Measurements from ENCODE around the gene KIDINS220. TPM values are rescaled to one million over a fixed set of nuclear protein-coding genes. Genes with fewer than 3 reads are reported as not detected.

Gene KIDINS220
- 27.0 and 27.7 TPM in 2 replicates for total RNA-seq (2014; rRNA removed; shearing (Covaris generic))
- 11.1 and 15.4 TPM in 2 replicates for polyA plus RNA-seq (2015; cell fraction: cytosol; rRNA removed)
- polyA plus RNA-seq (2015; cell fraction: nucleus; rRNA removed) = 41.7 and 48.7 TPM in 2 replicates

DNA sequence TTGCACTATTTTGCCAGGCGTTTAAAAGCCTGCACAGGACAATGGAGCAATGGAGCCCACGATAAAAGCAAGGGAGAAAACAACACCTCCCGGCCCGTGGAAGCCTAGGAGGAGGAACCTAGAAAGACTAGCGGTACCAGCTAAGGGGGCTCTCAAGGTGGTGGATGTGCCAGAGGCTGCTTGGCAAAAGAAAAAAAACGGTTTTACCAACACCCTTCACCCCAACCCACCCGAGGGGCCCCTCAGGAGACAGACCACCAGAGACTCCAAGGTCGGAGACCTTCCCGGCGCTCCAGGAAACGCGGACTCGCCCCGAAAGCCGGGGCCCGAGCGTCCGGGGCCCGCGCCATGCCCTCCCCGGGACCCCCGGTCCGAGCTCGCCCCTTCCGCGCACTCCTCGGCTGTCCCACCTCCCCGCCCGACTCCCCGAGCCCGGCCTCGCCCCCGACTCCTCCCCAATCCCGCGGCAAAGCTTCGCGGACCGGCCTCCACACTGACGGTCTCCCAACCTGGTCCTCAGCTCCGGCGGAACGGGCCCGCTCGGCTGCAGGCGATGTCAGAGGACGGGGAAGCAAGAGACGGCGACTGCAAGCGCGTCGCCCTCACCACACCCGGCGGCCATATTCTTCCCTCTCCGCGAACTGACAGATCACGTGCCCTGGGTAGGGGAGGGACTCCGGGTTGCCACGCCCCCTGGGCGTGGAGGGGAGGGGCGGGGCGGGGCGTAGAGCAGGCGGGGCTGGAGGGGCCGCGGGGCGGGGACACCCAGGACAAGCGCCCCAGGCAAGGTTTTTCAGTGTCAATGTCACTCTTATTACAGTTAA is at the start of gene KIDINS220:
KIDINS220 (minus strand) TSS at position 643 of the 824 bp plus-strand sequence. CDS start 10,520 bp downstream, outside the sequence.
- DNase-seq (ENCODE audit: low read depth) = peak; percentile 46

DNA sequence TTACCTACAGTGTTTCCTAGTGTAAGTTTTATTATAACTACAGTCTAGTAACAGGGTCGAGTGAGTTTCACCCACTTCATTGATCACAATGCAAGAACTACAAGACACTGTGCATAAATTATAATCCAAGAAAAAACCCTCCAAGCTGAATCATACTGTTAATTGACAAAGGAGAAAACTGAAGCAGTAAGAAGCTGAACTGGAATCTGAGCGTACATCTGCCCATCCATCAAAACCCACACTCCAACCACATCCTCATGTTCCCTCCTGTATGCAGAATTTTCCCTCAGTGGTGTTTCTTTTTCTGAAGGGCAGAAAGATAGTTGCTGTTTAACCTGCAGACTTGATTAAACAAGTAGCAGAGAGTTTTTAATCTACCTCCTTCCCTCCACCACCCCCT is 49.5 kb upstream of the KIDINS220 start:
- no peak for DNase-seq (ENCODE audit: low read depth)

DNA sequence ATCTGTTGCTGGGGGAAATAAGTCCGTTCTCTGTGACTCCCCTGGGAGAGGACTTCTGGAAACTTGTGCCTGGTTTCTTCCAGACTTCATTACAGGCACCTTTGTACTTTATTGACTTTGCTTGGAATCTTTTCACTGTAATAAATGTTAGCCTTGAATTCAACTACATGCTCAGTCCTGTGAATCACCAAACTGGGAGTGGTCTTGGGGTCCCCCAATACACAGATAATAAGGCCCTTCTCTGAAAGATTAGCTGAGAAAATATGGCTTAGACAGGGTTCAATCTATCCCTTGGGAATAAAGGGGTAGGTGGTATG is 48.7 kb upstream of the KIDINS220 start:
- no peak for DNase-seq (ENCODE audit: low read depth)

DNA sequence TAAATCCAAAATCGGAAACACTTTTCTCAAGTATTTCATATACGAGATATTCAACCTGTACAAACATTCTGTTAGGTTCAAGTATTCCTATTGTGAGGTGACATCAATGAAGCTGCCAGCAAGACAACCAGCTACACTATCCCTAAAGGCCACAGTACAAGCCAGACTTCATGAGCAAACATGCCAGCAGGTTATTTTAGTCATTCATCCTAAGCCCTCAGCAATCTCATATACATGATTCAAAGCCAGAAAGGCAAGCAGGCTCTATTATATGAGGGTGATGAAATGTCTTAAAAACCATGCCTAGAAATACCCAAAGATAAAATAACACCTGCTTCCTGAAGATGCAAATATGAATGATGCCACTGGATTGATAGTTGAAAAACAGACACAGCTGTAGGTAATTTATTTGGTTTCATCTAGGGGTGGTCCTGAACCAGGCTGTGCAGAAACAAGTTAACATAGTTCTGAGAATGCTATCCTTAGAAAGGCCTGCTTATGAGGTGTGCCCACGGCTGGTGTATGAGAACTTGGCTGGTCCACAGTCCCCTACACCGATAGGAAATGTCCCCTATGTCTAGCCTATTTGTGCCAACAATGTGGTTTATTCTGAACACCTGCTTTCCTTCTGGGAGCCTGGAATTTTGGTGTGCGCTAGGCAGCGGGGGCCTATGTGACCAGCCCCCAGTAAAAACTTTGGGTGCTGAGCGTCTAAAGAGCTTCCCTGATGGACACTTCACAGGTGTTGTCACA is 48.2 kb upstream of the KIDINS220 start:
- no peak for DNase-seq (ENCODE audit: low read depth)

DNA sequence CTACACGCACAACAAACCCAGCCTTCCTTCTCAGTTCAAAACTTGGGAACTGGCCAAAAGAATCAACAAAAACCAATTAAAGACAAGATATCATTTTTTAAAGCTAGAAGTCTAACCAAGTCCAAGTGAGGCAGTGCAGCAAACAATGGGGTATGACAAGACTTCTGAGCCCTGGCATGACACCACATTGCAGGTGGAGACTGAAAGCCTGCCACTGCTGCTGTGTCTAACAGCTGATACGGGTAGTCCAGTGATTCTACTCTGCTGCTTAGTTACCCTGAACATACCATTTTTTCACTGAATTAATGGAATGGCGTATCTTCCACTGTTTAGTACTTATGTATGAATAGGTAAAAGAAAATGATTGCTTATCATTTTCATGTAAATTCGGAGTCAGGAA is 47.4 kb upstream of the KIDINS220 start:
- no peak for DNase-seq (ENCODE audit: low read depth)

DNA sequence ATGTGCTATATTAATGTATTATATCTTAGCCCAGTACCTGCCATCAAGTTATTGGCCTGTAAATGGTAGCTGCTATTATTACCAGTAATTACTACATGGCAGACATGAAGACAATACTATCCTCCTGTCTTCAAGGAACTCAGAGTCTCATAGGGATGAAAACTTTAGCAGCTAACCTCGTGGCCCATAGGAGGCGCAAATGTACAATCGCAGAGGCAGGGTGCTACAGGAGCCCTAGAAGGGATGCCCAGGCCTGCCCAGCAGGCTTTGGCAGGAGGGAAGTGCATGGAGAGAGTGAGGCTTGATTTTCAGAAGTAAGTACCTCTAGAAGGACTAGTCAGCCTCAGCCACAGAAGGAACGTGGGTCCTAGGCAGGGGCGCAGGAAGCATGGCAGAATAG is 44.7 kb upstream of the KIDINS220 start:
- DNase-seq (ENCODE audit: low read depth) = peak; percentile 37

DNA sequence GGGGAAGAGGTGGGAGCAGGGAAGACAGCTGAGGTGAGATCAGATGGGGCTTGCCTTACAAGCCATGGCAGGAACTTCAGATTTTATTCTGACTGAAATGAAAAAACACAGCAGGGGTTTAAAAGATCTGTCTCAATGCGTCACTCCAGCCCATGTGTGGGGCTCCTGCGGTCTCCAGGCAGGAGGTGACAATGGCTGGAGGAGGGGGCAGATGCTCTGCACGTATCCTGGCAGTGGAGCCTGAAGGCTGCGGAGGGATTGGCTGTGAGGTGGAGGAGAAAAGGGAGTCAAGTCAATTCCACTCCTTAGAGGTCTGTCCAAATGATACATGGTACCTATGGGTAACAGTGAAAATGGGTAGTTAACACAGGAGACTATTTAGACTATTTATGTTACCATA is 40.5 kb upstream of the KIDINS220 start:
- no peak for DNase-seq (ENCODE audit: low read depth)

DNA sequence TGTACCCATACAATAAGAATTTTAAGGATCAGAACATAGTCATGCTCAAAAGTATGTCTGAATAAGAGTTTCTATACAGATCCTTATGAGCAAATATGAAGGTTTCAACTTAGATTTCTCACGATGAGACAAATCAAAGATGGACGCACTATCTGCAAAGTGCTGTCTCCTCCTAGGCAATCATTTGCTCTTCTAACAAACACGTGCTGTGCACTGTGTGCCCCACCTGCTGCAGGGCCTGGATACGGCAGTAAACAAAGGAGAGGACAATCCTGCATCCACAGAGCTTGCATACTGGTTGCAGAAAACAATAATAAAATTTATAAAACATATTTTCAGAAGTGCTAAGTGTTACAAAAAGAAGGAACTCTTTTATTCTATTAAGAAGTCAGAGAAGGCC is 39.9 kb upstream of the KIDINS220 start:
- DNase-seq (ENCODE audit: low read depth) = no peak

DNA sequence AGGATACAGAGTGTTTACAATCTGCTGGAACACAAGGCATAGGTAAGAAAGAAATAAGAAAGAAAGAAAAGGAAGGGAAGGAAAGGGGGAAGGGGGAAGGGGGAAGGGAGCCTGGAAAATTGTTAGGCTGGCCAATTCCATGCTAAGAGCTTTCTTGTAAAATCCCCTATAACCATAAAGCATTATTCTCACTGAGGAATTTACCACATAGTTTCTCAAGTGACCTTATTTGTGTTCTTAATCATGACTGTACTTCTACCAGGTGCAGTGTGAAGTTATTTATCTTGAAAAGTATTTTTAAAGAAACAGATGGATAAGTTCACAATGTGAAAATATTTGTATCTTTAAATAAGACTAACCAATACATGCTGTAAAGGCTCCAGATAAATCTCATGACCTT is 39.2 kb upstream of the KIDINS220 start:
- DNase-seq (ENCODE audit: low read depth) = no peak

DNA sequence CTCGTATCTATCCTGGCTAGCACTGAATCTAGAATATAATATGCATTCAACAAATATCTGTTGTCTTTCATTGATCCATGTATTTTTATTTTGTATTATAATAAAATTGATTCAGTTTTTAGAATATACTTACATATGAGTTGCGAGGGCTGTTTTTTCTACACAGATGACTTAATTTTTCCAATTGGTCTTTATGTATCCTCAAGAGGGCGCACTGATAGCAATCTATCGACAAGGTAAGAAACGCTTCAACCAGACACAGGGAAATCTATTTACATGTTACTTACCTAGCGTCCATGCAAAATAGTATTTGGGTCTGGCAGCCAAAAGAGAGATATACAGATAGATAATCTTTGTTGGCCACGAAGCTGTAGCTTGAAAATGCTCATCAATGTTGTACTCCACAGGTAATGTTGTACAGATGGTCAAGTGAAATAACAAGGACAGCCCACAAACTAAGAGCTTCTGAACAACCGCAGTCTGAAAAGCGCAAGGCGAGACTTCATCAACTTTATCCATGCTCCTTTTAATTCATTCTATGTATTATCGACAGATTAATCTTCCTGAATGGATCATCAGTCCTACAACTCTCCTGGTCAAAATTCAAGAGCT is 35.5 kb upstream of the KIDINS220 start:
- DNase-seq (ENCODE audit: low read depth) = peak; percentile 42

DNA sequence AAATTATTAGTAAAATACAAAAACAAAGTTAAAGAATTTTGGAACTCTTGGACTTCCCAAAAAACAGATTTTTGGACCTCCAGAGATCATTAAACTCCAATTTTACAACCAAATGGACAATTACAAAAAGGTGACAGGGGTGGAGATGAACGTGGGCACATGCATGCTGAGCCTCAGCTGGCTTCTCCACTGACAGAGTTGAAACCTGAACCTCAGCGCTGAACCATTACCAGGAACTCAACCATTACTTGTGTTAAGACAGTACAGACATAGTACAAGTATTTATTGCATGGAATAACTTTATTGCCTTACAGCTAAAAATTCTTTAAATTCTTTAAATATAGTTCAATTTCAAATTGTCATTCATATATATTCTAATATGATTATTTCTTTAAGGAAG is 33.0 kb upstream of the KIDINS220 start:
- no peak for DNase-seq (ENCODE audit: low read depth)

DNA sequence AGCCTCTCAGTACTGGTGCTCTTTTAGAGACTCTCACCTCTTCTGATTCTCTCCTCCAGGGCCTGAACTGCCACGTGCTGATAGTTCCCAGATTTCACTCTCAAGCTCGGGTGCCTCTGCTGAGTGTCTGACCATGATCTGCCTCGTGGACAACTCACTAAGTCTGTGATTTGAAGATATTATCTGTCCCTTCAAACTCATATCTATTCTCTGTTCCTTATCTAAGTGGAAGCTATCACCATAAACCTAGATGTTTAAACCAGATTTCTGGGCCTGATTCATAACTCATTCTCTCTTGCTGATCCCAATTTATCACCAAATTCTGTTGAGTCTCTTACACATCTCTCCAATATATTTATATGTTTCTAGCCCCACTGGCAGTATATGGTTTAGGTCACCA is 29.9 kb upstream of the KIDINS220 start:
- DNase-seq (ENCODE audit: low read depth) = no peak

DNA sequence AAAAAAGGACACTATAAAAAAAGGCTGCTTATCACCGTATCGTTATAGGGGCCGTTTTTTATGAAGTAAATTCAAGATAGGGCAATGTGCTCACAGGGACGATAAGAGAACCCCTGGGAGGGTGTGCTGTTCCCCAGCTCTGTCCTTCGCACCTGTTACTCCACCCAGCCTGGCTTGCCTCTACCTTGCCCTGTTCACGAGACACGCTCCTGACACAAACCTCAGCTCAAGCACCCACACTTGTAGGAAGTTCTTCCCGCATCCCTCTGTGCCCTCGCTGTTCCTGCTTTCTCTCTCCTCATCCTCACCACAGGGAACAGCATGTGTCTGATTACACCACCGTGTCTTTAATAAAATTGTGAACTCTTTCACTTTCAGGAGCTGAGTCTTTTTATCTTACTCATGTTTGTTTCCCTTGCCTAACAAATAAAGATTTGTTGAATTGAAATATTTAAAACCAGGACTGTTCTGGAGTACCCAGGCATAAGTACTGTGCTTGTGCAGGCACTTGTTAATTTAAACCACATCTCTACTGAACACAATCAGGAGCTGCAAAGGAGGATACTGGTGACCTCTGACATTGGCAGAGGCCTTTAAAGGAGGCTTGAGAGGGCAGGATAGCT is 26.0 kb upstream of the KIDINS220 start:
- DNase-seq (ENCODE audit: low read depth) = no peak

DNA sequence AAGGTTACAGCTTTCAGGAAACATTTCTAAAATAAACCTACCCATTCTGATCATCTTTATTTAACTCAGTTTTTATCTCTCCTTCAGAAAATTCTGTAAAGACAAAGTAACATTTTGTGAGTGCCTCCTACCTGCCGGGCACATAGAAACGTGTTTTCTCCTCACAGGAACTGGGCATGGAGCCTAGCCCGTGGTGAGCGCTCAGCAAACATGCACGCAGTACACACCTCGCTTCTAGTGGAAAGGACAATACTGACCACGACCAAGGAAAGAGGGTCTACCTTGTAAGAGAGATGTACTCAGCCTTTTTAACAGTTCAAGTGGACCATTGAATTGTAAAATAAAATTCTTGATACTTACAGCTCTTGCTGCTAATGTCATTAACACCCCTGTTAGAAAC is 24.8 kb upstream of the KIDINS220 start:
- DNase-seq (ENCODE audit: low read depth) = no peak

DNA sequence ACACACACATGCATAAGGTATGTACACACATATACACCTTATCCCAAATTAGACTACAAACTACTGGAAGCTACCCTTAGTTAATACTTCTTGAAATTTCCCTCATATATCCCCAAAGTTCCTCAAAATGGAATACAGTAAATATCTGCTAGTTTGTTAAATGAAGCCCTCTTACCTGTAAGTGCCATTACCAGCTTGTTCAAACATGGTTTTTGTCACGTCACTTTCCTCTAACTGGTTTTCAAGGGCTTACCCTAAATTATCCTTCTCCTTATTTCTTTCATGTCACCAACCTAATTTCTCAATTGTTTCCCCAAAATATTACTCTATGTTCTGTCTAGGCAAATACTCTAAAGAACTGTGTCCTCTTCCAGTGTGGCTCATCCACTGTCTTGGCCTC is 24.4 kb upstream of the KIDINS220 start:
- DNase-seq (ENCODE audit: low read depth) = no peak

DNA sequence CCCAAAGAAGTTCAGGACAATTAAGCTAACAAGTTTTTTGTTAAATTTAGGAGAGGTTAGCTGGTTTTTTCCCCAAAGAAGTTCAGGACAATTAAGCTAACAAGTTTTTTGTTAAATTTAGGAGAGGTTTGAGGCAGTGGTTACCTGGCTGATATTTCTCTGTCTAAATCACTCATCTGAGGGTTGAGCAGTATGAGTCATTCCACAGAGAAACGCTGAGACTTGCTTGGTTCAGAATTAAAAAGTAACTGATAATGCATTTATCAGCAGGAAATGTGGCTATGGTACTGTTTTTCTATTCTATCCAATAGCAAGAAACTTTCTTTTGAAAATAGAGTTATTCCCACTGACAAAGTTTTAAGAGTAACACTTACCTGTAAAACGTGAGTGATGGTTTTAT is 22.8 kb upstream of the KIDINS220 start:
- DNase-seq (ENCODE audit: low read depth) = no peak

DNA sequence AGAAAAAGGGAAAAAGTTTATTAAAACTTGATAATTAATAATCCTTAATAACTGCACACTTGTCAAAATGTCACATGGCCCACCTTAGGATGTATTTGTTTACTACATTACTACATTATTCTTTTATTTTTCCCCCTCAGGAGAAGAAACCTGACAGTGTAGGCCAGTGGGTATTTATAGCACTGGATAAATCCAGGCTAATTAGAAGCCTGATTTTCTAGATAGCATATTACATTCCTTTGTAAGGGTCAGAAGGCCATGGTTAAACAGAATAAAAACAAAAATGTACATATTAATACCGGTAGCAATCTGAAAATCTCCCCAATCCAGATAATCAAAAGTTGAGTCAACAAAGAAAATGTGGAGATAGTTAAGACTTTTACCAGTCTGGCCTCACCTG is 21.5 kb upstream of the KIDINS220 start:
- DNase-seq (ENCODE audit: low read depth) = no peak

DNA sequence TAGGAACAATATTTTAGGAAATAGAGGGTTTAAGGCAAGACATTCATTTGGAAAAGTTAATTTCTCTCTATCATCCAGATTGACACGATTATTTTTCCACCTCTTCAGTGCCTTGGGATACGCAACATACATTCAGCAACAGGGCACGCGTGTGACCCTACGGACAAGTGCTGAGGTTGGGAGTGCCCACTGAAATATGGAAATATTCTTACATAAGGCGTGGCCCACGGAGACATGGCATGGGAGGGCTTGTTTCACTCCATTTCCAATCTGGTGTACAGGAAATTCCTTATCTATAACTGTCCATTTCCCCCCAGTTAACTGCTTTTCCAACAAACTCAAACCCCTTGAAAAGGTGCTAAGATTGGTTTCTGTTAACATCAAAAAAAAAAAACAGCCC is 20.9 kb upstream of the KIDINS220 start:
- DNase-seq (ENCODE audit: low read depth) = no peak

DNA sequence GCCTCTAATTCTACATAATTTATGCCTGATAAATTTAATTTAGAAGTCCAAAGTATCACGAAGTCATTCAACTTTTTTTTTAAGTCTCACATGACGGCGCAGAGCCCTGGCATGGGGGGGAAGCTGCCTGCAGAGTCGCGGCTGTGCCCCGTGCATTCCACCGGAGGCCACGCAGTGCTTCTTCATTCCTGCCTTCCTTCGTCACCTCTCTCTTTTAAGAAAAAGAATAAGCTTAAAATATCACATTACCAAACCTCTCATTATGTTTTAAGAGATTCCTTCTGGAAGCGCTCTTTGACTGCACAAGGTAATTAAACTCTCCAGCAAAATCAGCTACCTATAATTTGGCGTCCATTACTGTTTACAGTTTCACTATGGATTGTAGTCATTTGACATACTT is 20.3 kb upstream of the KIDINS220 start:
- no peak for DNase-seq (ENCODE audit: low read depth)

DNA sequence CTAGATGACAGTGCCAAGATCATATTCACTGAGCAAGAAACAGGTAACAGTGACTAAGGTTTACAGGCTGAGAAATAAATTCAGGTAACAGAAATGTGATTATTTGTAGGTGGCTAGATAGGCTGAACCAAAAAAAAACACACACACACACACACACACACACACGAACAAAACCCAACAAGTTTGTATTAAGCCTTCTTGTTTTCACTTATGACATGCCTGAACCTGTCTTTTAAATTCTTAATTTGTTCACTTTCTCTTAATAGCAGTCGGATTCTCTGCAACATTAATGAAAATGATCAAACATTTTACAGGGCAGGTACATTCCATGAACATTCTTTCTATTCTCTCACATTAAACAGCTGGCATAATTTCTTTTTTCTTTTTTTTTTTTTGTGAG is 18.8 kb upstream of the KIDINS220 start:
- no peak for DNase-seq (ENCODE audit: low read depth)

DNA sequence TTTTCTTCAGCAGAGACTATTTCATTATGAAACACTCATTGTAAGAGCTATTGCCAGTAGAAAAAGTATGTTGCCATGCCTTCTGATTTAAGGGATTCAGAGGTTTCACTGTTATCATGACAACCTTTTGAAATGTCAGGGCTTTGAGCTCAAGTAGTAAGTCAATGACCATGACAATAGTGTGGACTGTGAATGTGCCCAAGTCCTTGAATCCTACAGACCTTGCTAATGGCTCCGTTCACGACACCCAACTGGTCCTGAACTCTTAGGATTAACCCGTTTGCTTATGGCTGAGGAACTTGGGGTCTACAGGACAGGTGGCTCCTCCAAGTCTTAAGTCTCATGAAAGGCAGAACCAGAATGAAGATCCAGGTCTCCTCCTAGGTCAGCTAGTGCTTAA is 17.6 kb upstream of the KIDINS220 start:
- DNase-seq (ENCODE audit: low read depth) = no peak

DNA sequence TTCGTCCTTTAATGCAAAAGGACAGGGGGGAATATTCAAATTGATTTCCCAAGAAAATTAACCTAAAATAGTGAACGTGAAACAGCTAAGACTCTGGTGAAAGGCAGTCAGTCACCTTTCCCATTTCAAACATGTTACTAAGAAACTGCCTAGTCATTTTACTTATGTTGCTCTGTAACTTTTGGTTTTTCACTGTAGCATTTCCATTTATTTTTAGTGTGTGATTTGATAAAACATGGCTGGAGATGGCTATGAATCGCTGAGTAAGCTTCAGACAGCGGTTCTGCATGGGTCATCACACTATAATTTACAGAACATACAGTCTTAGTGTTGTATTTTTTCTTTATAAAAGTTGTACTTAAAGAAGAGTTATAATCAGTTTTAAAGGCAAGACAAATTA is 16.0 kb upstream of the KIDINS220 start:
- no peak for DNase-seq (ENCODE audit: low read depth)
